ENCODE measurements around the gene IL1B.
"Not testable (repeated sequence)": the region's sequence is repeated elsewhere in the genome, so short reads cannot be mapped to it uniquely, and the experiment has no call there.

IL1B gene

GRCh38 chr2:112859406-112860183 lies 23.0 kb upstream of the IL1B start:
- DNase-seq (ENCODE audit: insufficient read length, low spot score); FAIRE-seq: not testable (repeated sequence)

GRCh38 chr2:112850588-112850987 lies 14.0 kb upstream of the IL1B start:
- DNase-seq (ENCODE audit: insufficient read length, low spot score), result no peak
- no peak for FAIRE-seq

GRCh38 chr2:112849956-112850355 lies 13.4 kb upstream of the IL1B start:
- FAIRE-seq, result no peak
- DNase-seq (ENCODE audit: insufficient read length, low spot score), result no peak

GRCh38 chr2:112848833-112849232 lies 12.3 kb upstream of the IL1B start:
- DNase-seq (ENCODE audit: insufficient read length, low spot score), result no peak
- FAIRE-seq, result no peak

- DNase-seq (ENCODE audit: insufficient read length, low spot score) (no peak), FAIRE-seq (no peak)
Observed at GRCh38 chr2:112846031-112846430, 9.5 kb upstream of the IL1B start.

GRCh38 chr2:112843836-112844235 lies 7.3 kb upstream of the IL1B start:
- no peak for DNase-seq (ENCODE audit: insufficient read length, low spot score)
- FAIRE-seq, result no peak

- FAIRE-seq, result no peak
- DNase-seq (ENCODE audit: insufficient read length, low spot score), result no peak
Observed at GRCh38 chr2:112843288-112843687, 6.7 kb upstream of the IL1B start.

GRCh38 chr2:112841295-112842044 lies 4.9 kb upstream of the IL1B start:
- DNase-seq (ENCODE audit: insufficient read length, low spot score), result no peak

GRCh38 chr2:112840068-112840445 lies 3.5 kb upstream of the IL1B start:
- FAIRE-seq, result no peak

More at GRCh38 chr2:112841295-112842044, 4.9 kb upstream of the IL1B start:
- FAIRE-seq, result peak; percentile 76

GRCh38 chr2:112839407-112840067 lies 3.0 kb upstream of the IL1B start:
- no peak for FAIRE-seq

More at GRCh38 chr2:112840068-112840445, 3.5 kb upstream of the IL1B start:
- DNase-seq (ENCODE audit: insufficient read length, low spot score), result no peak

GRCh38 chr2:112836163-112836560 lies 417 bp downstream of the IL1B start:
- FAIRE-seq (no peak), DNase-seq (ENCODE audit: insufficient read length, low spot score) (no peak)

More at GRCh38 chr2:112839407-112840067, 3.0 kb upstream of the IL1B start:
- DNase-seq (ENCODE audit: insufficient read length, low spot score), result no peak

GRCh38 chr2:112835536-112836162 lies 930 bp downstream of the IL1B start:
- DNase-seq (ENCODE audit: insufficient read length, low spot score) (no peak), FAIRE-seq (no peak)

GRCh38 chr2:112835061-112835501 lies 1.5 kb downstream of the IL1B start:
- DNase-seq (ENCODE audit: insufficient read length, low spot score) (no peak), FAIRE-seq (no peak)

- no peak for DNase-seq (ENCODE audit: insufficient read length, low spot score)
- FAIRE-seq, result no peak
Observed at GRCh38 chr2:112834396-112835037, 2.1 kb downstream of the IL1B start.

- no peak for DNase-seq (ENCODE audit: insufficient read length, low spot score)
- no peak for FAIRE-seq
Observed at GRCh38 chr2:112833976-112834375, 2.6 kb downstream of the IL1B start.

GRCh38 chr2:112833639-112833931 lies 3.0 kb downstream of the IL1B start:
- DNase-seq (ENCODE audit: insufficient read length, low spot score); FAIRE-seq: not testable (repeated sequence)

GRCh38 chr2:112832841-112833638 lies 3.5 kb downstream of the IL1B start:
- no peak for FAIRE-seq
- DNase-seq (ENCODE audit: insufficient read length, low spot score), result no peak

- DNase-seq (ENCODE audit: insufficient read length, low spot score) (no peak), FAIRE-seq (no peak)
Observed at GRCh38 chr2:112831946-112832840, 4.4 kb downstream of the IL1B start.

- DNase-seq (ENCODE audit: insufficient read length, low spot score), result no peak
Observed at GRCh38 chr2:112831513-112831845, 5.1 kb downstream of the IL1B start.

More at GRCh38 chr2:112831513-112831845, 5.1 kb downstream of the IL1B start:
- FAIRE-seq, result no peak

All from GM19239 (cell line).